Urinary bladder (tissue), 4 donors: ENCODE measurements around the gene KCND3. TPM values are rescaled to one million over a fixed set of nuclear protein-coding genes. Genes with fewer than 3 reads are reported as not detected.

Experiments
- DNase-seq: peaks from one replicate; pipeline ENCODE4 v3.0.0-alpha.2; 2015; ENCODE audit errors: extremely low spot score
- H3K27ac ChIP-seq: one replicate; pipeline ENCODE4 v1.5.1; 2013; ENCODE audit warnings: low read depth, mild to moderate bottlenecking, moderate library complexity
- H3K36me3 ChIP-seq: one replicate; pipeline ENCODE4 v1.6.1; 2013; ENCODE audit warnings: mild to moderate bottlenecking, moderate library complexity; ENCODE audit not compliant: insufficient read depth
- H3K4me1 ChIP-seq: one replicate; pipeline ENCODE4 v1.6.1; 2013; ENCODE audit warnings: mild to moderate bottlenecking, moderate library complexity; ENCODE audit not compliant: insufficient read depth
- H3K4me3 ChIP-seq: one replicate; pipeline ENCODE4 v1.5.1; 2013; ENCODE audit warnings: low read depth, low read length
- WGBS: extraction: QIAGEN DNeasy Blood & Tissue Kit; methylation state at CpG from one replicate; pipeline ENCODE4 v1.1.7; 2013; 5-methylcytosine and 5-hydroxymethylcytosine counted together
- polyA plus RNA-seq: library from polyadenylated mRNA; stranded (reverse); fragments of 200-250 nt; gene quantifications from one replicate; pipeline ENCODE4 v1.2.3, GENCODE V29; 2013
- total RNA-seq: library from RNA; depleted of rRNA; stranded (reverse); fragments of >200 nt; gene quantifications from one replicate; pipeline ENCODE4 v1.2.3, GENCODE V29; 2014
- donor health status: healthy with polysubstance abuse.
- donor health status: healthy.

KCND3 gene
- total and polyA plus RNA-seq, 2 donors, result 5.4 to 10.0 TPM

- no peak overlapping the region for H3K27ac ChIP-seq
- 83% methylated on average over 11 of the region's 11 CpGs for WGBS
- H3K4me3 ChIP-seq, result no peak overlapping the region
- no peaks in the 10 kb centered on the region for H3K4me1 ChIP-seq
- DNase-seq, result no peak
- no peaks in the 10 kb centered on the region for H3K36me3 ChIP-seq
Observed at GRCh38 chr1:111961773-111962565, 27.5 kb downstream of the KCND3 start.

GRCh38 chr1:111961016-111961415, 28.5 kb downstream of the KCND3 start:
- 85% methylated on average over 8 of the region's 8 CpGs for WGBS
- Histone ChIP-seq H3K4me3 (no peak overlapping the region), H3K27ac (no peak overlapping the region), H3K4me1 (no peaks in the 10 kb centered on the region), H3K36me3 (no peaks in the 10 kb centered on the region)
- DNase-seq, result no peak

GRCh38 chr1:111959436-111959835, 30.0 kb downstream of the KCND3 start:
- no peak overlapping the region for H3K27ac ChIP-seq
- WGBS, result 76% methylated on average over 4 of the region's 4 CpGs

GRCh38 chr1:111958851-111959250, 30.6 kb downstream of the KCND3 start:
- DNase-seq, result no peak
- H3K4me1 ChIP-seq, result no peaks in the 10 kb centered on the region
- 65% methylated on average over 6 of the region's 6 CpGs for WGBS
- H3K4me3 ChIP-seq, result no peak overlapping the region
- no peak overlapping the region for H3K27ac ChIP-seq
- no peaks in the 10 kb centered on the region for H3K36me3 ChIP-seq

More at GRCh38 chr1:111959436-111959835, 30.0 kb downstream of the KCND3 start:
- H3K4me3 ChIP-seq, result no peak overlapping the region
- DNase-seq, result no peak
- H3K4me1 ChIP-seq, result no peaks in the 10 kb centered on the region
- no peaks in the 10 kb centered on the region for H3K36me3 ChIP-seq

DNA sequence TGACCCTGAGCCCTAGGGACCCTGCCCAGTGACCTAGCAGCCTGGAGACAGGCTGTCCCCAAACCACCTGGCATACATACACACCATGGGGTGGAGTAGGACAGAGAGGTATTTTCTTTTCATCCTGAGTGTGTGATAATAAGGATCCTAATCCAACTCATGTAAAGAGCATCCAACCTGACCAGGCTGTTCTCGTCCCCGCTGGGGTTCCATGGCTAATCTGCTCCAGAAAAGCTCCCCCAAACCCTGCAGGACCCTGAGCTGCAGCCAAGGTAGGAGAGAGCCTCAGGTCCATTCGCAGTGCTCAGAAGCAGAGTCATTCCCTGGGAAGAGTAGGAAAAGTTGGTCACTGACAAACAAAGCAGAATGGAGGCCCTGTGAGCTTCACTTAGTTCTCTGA, 31.4 kb downstream of the KCND3 start:
- WGBS, result 88% methylated on average over 3 of the region's 3 CpGs
- H3K4me1 ChIP-seq, result no peaks in the 10 kb centered on the region
- H3K27ac ChIP-seq, result no peak overlapping the region

GRCh38 chr1:111956155-111956771, 33.2 kb downstream of the KCND3 start:
- DNase-seq, result no peak
- Histone ChIP-seq H3K4me1 (no peaks in the 10 kb centered on the region), H3K4me3 (no peak overlapping the region), H3K36me3 (no peaks in the 10 kb centered on the region), H3K27ac (no peak overlapping the region)
- 85% methylated on average over 13 of the region's 13 CpGs for WGBS

More for the DNA sequence above, 31.4 kb downstream of the KCND3 start:
- H3K36me3 ChIP-seq, result no peaks in the 10 kb centered on the region
- no peak for DNase-seq
- no peak overlapping the region for H3K4me3 ChIP-seq

GRCh38 chr1:111955755-111956154, 33.7 kb downstream of the KCND3 start:
- 77% methylated on average over 6 of the region's 6 CpGs for WGBS
- Histone ChIP-seq H3K4me1 (no peaks in the 10 kb centered on the region), H3K27ac (no peak overlapping the region), H3K4me3 (no peak overlapping the region), H3K36me3 (no peaks in the 10 kb centered on the region)
- DNase-seq, result no peak

GRCh38 chr1:111953797-111954196, 35.7 kb downstream of the KCND3 start:
- DNase-seq, result no peak
- H3K27ac ChIP-seq, result no peak overlapping the region
- H3K36me3 ChIP-seq, result no peaks in the 10 kb centered on the region
- WGBS, result 77% methylated on average over 5 of the region's 5 CpGs
- no peaks in the 10 kb centered on the region for H3K4me1 ChIP-seq
- H3K4me3 ChIP-seq, result no peak overlapping the region

- no peak overlapping the region for H3K4me3 ChIP-seq
- no peak for DNase-seq
- no peaks in the 10 kb centered on the region for H3K36me3 ChIP-seq
- H3K4me1 ChIP-seq, result no peaks in the 10 kb centered on the region
- 65% methylated on average over 4 of the region's 4 CpGs for WGBS
- H3K27ac ChIP-seq, result no peak overlapping the region
Observed at GRCh38 chr1:111952125-111952657, 37.3 kb downstream of the KCND3 start.

DNA sequence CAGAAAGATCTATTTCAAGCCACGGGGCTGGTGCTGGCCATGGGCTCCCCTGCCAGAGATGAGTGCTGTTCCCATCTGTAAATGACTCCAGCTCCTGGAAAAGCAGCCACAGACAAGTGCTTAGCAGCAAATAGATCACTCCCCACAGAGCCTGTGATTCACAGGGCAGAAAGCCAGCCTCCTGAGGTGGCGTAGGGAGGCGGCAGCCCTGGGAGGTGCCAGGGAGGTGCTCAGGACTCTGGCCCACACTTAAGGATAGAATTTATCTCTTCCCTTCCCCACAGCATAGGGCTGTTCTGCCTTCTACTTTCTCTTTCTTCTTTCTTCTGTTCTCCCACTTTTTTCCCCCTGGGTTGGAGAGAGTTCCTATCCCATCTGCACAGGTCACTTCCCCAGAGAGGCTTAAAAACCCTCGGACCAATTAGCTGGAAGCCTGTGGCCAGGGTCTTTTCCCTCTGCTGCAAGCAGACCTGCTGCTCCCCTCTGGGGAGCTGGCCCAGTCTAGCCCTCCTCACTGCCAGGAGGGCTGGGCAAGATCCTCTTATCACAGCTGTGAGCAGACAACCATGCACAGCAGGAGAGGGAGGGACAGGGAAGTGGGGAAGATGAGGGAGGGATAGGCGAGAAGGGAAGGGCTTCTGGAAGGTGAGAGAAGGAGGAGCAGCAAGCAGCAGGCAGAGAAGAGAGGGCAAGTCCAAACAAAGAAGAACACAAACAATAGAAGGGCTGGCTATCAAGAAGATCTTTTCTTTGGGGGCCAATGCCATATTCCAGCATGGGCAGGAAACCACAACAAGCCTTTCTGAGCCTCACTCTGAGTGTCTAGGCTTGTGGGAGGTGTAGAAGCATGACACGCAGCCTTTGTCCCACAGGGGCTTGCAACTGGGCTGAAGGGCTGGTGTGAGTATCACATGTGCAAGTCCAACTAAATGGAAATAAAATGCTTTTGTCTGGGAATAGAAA, 41.0 kb downstream of the KCND3 start:
- peak; percentile 41 for DNase-seq
- H3K36me3 ChIP-seq, result no peaks in the 10 kb centered on the region
- H3K27ac ChIP-seq, result no peak overlapping the region
- H3K4me1 ChIP-seq, result no peaks in the 10 kb centered on the region
- 31% methylated on average over 6 of the region's 6 CpGs for WGBS
- no peak overlapping the region for H3K4me3 ChIP-seq

GRCh38 chr1:111943846-111944749, 45.4 kb downstream of the KCND3 start:
- no peak for DNase-seq
- H3K4me3 ChIP-seq, result no peak overlapping the region
- no peaks in the 10 kb centered on the region for H3K36me3 ChIP-seq
- H3K4me1 ChIP-seq, result no peaks in the 10 kb centered on the region
- WGBS, result 76% methylated on average over 15 of the region's 15 CpGs
- H3K27ac ChIP-seq, result no peak overlapping the region

- Histone ChIP-seq H3K4me1 (no peaks in the 10 kb centered on the region), H3K36me3 (no peaks in the 10 kb centered on the region), H3K4me3 (no peak overlapping the region), H3K27ac (no peak overlapping the region)
- DNase-seq, result no peak
- WGBS, result 70% methylated on average over 4 of the region's 4 CpGs
Observed at GRCh38 chr1:111943066-111943465, 46.4 kb downstream of the KCND3 start.
